ENCODE measurements around the gene KNL1.

- TF ChIP-seq RCOR1 (conservative IDR thresholded peaks at IDR 0.05; ENCODE audit: low read depth, low read length) (no peak), NR2C2 (IDR thresholded peaks at IDR 0.05; ENCODE audit: borderline replicate concordance, control insufficient read depth, insufficient read length, low read depth) (no peak), BRCA1 (IDR thresholded peaks at IDR 0.05; ENCODE audit: low read depth, low read length) (no peak), ASH2L (IDR thresholded peaks at IDR 0.05; ENCODE audit: borderline replicate concordance, low read depth) (no peak), SIN3A (IDR thresholded peaks at IDR 0.05; ENCODE audit: low read depth, low read length) (no peak), POLR2AphosphoS2 (IDR thresholded peaks at IDR 0.05; ENCODE audit: low read depth, low read length) (no peak), ATF7 (IDR thresholded peaks at IDR 0.05; ENCODE audit: low read depth) (no peak), POLR2AphosphoS5 (IDR thresholded peaks at IDR 0.05; ENCODE audit: low read length) (no peak)
Observed at GRCh38 chr15:40545457-40545856, 48.6 kb upstream of the KNL1 start.

Measured in GM12878 (cell line).